Loucy (cell line): Measurements from ENCODE around the gene MYO7B.

Experiments
- EZH2phosphoT487 ChIP-seq: fragments of 200-600 bp; IDR thresholded peaks from 2 replicates; pipeline ENCODE4 v1.6.1; 2018; ENCODE audit warnings: antibody characterized with exemption, mild to moderate bottlenecking, moderate library complexity, borderline replicate concordance
- TF ChIP-seq, protein P1 (sequence below): fragments of 200-600 bp; sonication (generic); conservative IDR thresholded peaks from 2 replicates; pipeline ENCODE4 v1.5.1; 2014; ENCODE audit warnings: mild to moderate bottlenecking, antibody characterized with exemption, low read length

DNA sequence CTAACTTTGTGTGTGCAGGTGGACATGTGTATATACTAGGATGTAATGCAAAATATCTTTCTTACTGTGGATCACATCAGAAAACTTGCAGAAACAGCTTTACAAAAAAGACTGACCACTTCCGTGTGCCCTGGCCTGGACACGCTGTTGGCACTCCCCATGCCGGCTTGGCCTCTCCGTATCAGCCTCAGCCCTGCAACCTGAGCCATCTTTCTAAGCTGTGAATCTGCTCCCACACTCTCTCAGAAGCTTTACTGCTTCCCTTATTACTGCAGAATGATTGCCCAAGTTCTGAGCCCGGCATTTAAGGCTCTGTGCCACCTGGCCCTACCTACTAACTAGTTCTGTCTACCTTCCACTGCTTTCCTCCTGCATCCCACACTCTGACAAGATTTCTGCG lies 37.8 kb downstream of the MYO7B start:
- TF ChIP-seq, protein P1, sequence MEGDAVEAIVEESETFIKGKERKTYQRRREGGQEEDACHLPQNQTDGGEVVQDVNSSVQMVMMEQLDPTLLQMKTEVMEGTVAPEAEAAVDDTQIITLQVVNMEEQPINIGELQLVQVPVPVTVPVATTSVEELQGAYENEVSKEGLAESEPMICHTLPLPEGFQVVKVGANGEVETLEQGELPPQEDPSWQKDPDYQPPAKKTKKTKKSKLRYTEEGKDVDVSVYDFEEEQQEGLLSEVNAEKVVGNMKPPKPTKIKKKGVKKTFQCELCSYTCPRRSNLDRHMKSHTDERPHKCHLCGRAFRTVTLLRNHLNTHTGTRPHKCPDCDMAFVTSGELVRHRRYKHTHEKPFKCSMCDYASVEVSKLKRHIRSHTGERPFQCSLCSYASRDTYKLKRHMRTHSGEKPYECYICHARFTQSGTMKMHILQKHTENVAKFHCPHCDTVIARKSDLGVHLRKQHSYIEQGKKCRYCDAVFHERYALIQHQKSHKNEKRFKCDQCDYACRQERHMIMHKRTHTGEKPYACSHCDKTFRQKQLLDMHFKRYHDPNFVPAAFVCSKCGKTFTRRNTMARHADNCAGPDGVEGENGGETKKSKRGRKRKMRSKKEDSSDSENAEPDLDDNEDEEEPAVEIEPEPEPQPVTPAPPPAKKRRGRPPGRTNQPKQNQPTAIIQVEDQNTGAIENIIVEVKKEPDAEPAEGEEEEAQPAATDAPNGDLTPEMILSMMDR, result no peak
- TF ChIP-seq EZH2phosphoT487, result no peak
